ENCODE measurements around the gene NDUFAB1.

Gene NDUFAB1

GRCh38 chr16:23595951-23596720 is at the start of gene NDUFAB1 (continued):
- no peak for TF ChIP-seq ZNF792 (tag by site-specific recombination; IDR thresholded peaks at IDR 0.05)
- TF ChIP-seq ZNF677 (tag by site-specific recombination; IDR thresholded peaks at IDR 0.05) = no peak
- no peak for TF ChIP-seq PRDM6 (tag by site-specific recombination; IDR thresholded peaks at IDR 0.05)
- TF ChIP-seq, protein P1, sequence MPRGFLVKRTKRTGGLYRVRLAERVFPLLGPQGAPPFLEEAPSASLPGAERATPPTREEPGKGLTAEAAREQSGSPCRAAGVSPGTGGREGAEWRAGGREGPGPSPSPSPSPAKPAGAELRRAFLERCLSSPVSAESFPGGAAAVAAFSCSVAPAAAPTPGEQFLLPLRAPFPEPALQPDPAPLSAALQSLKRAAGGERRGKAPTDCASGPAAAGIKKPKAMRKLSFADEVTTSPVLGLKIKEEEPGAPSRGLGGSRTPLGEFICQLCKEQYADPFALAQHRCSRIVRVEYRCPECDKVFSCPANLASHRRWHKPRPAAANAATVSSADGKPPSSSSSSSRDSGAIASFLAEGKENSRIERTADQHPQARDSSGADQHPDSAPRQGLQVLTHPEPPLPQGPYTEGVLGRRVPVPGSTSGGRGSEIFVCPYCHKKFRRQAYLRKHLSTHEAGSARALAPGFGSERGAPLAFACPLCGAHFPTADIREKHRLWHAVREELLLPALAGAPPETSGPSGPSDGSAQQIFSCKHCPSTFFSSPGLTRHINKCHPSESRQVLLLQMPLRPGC (tag by site-specific recombination; IDR thresholded peaks at IDR 0.05) = peak; percentile 42; the same call in 1 of the 2 replicates
- peak; percentile 89 for TF ChIP-seq ZSCAN30 (tag by site-specific recombination; IDR thresholded peaks at IDR 0.05)
- TF ChIP-seq TCF7L2 (IDR thresholded peaks at IDR 0.05; ENCODE audit: borderline replicate concordance, low read depth, low read length) = no peak
- TF ChIP-seq ZNF266 (tag by site-specific recombination; IDR thresholded peaks at IDR 0.05; ENCODE audit: low read depth) = no peak
- no peak for TF ChIP-seq KLF7 (tag by site-specific recombination; IDR thresholded peaks at IDR 0.05; ENCODE audit: borderline replicate concordance)
- peak; percentile 95; the same call in 1 of the 2 replicates for TF ChIP-seq ZNF561 (tag by site-specific recombination; IDR thresholded peaks at IDR 0.05; ENCODE audit: borderline replicate concordance)
- TF ChIP-seq ZNF585B (tag by site-specific recombination; IDR thresholded peaks at IDR 0.05) = no peak
- TF ChIP-seq ZNF501 (tag by site-specific recombination; IDR thresholded peaks at IDR 0.05) = no peak
- peak; percentile 48; the same call in 1 of the 2 replicates for TF ChIP-seq KLF17 (tag by site-specific recombination; IDR thresholded peaks at IDR 0.05)
- 0 out of 2 replicates have a peak, but pooled peaks have one; percentile 19 for TF ChIP-seq SP3 (tag by site-specific recombination; IDR thresholded peaks at IDR 0.05)
- 0 out of 2 replicates have a peak, but pooled peaks have one; percentile 17 for TF ChIP-seq KLF9 (tag by site-specific recombination; IDR thresholded peaks at IDR 0.05; ENCODE audit: low read depth)
- TF ChIP-seq ZNF521 (tag by site-specific recombination; IDR thresholded peaks at IDR 0.05) = no peak
- TF ChIP-seq ZNF548 (tag by site-specific recombination; IDR thresholded peaks at IDR 0.05) = no peak
- TF ChIP-seq, protein P2, sequence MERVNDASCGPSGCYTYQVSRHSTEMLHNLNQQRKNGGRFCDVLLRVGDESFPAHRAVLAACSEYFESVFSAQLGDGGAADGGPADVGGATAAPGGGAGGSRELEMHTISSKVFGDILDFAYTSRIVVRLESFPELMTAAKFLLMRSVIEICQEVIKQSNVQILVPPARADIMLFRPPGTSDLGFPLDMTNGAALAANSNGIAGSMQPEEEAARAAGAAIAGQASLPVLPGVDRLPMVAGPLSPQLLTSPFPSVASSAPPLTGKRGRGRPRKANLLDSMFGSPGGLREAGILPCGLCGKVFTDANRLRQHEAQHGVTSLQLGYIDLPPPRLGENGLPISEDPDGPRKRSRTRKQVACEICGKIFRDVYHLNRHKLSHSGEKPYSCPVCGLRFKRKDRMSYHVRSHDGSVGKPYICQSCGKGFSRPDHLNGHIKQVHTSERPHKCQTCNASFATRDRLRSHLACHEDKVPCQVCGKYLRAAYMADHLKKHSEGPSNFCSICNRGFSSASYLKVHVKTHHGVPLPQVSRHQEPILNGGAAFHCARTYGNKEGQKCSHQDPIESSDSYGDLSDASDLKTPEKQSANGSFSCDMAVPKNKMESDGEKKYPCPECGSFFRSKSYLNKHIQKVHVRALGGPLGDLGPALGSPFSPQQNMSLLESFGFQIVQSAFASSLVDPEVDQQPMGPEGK (tag by site-specific recombination; IDR thresholded peaks at IDR 0.05) = 0 out of 2 replicates have a peak, but pooled peaks have one; percentile 28
- TF ChIP-seq MZF1 (tag by site-specific recombination; IDR thresholded peaks at IDR 0.05; ENCODE audit: borderline replicate concordance) = no peak
- peak; percentile 32; the same call in 1 of the 2 replicates for TF ChIP-seq ZNF449 (tag by site-specific recombination; IDR thresholded peaks at IDR 0.05)
- peak; percentile 90 for TF ChIP-seq YY1 (tag by site-specific recombination; IDR thresholded peaks at IDR 0.05)
- no peak for TF ChIP-seq ZFP3 (tag by site-specific recombination; IDR thresholded peaks at IDR 0.05; ENCODE audit: low read depth)
- no peak for TF ChIP-seq HOXC10 (CRISPR knock-in tag; IDR thresholded peaks at IDR 0.05)
- TF ChIP-seq TRIM28 (IDR thresholded peaks at IDR 0.05; ENCODE audit: borderline replicate concordance, low read length) = no peak
- TF ChIP-seq ZNF610 (tag by site-specific recombination; IDR thresholded peaks at IDR 0.05; ENCODE audit: borderline replicate concordance) = no peak
- TF ChIP-seq ZNF747 (tag by site-specific recombination; IDR thresholded peaks at IDR 0.05) = no peak
- TF ChIP-seq, protein P3, sequence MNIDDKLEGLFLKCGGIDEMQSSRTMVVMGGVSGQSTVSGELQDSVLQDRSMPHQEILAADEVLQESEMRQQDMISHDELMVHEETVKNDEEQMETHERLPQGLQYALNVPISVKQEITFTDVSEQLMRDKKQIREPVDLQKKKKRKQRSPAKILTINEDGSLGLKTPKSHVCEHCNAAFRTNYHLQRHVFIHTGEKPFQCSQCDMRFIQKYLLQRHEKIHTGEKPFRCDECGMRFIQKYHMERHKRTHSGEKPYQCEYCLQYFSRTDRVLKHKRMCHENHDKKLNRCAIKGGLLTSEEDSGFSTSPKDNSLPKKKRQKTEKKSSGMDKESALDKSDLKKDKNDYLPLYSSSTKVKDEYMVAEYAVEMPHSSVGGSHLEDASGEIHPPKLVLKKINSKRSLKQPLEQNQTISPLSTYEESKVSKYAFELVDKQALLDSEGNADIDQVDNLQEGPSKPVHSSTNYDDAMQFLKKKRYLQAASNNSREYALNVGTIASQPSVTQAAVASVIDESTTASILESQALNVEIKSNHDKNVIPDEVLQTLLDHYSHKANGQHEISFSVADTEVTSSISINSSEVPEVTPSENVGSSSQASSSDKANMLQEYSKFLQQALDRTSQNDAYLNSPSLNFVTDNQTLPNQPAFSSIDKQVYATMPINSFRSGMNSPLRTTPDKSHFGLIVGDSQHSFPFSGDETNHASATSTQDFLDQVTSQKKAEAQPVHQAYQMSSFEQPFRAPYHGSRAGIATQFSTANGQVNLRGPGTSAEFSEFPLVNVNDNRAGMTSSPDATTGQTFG (tag by site-specific recombination; IDR thresholded peaks at IDR 0.05; ENCODE audit: borderline replicate concordance) = no peak
- no peak for TF ChIP-seq GFI1B (tag by site-specific recombination; IDR thresholded peaks at IDR 0.05)
- TF ChIP-seq ZNF555 (tag by site-specific recombination; conservative IDR thresholded peaks at IDR 0.05) = no peak
- TF ChIP-seq FEZF1 (tag by site-specific recombination; IDR thresholded peaks at IDR 0.05) = no peak

All from HEK293 (cell line).